Calu3 (cell line): ENCODE measurements around the gene IL1R2. TPM values are rescaled to one million over a fixed set of nuclear protein-coding genes. Genes with fewer than 3 reads are reported as not detected.
A peak's percentile ranks its signal among the peaks of the same experiment; 100 is the strongest.

ENCODE experiments used
- BruUV-seq: library from RNA; stranded (reverse); fragments of 400-500 nt; replicated peaks from 2 replicates; lab custom pipeline; 2021; lab: Mats Ljungman, UMichigan
- CTCF ChIA-PET: fragments of 300-600 bp; sonication (Branson Sonifier 250); formaldehyde crosslinking; loops from one replicate; lab custom pipeline; 2022; ENCODE audit warnings: antibody characterized with exemption; lab: Charles Lee
- DNase-seq: peaks from one replicate; pipeline ENCODE4 v3.0.0; 2022
- H3K27ac Mint-ChIP-seq: one replicate; pipeline ENCODE4 v1.8.0; 2022; ENCODE audit warnings: mixed read lengths; ENCODE audit not compliant: unreplicated experiment
- H3K27me3 Mint-ChIP-seq: one replicate; pipeline ENCODE4 v1.8.0; 2022; ENCODE audit warnings: mixed read lengths; ENCODE audit not compliant: unreplicated experiment
- H3K36me3 Mint-ChIP-seq: one replicate; pipeline ENCODE4 v1.8.0; 2022; ENCODE audit warnings: mild to moderate bottlenecking, moderate library complexity, mixed read lengths; ENCODE audit not compliant: insufficient read depth, unreplicated experiment
- H3K4me1 Mint-ChIP-seq: one replicate; pipeline ENCODE4 v1.8.0; 2022; ENCODE audit warnings: mild to moderate bottlenecking, low read depth, mixed read lengths; ENCODE audit not compliant: unreplicated experiment
- H3K4me3 Mint-ChIP-seq: one replicate; pipeline ENCODE4 v1.8.0; 2022; ENCODE audit warnings: mild to moderate bottlenecking, low read depth, moderate library complexity, mixed read lengths; ENCODE audit not compliant: unreplicated experiment
- H3K9me3 Mint-ChIP-seq: one replicate; pipeline ENCODE4 v1.8.0; 2022; ENCODE audit warnings: low read depth, mixed read lengths; ENCODE audit not compliant: unreplicated experiment
- intact Hi-C: fragments of 100-400 bp; cut with micrococcal nuclease; formaldehyde crosslinking; loops from one replicate; pipeline ENCODE4 v1.10.0; 2022; ENCODE audit not compliant: unreplicated experiment
- total RNA-seq: library from RNA; stranded (reverse); gene quantifications from 2 replicates; pipeline ENCODE4 v1.2.3, GENCODE V29; 2022
- TF ChIP-seq, protein P1 (sequence below): fragments of 200-600 bp; IDR thresholded peaks from one replicate; pipeline ENCODE4 v1.8.0; 2022; ENCODE audit warnings: antibody characterized with exemption; ENCODE audit not compliant: unreplicated experiment

The IL1R2 gene
- total RNA-seq, 1 experiment from 2014 or later: not detected

DNA sequence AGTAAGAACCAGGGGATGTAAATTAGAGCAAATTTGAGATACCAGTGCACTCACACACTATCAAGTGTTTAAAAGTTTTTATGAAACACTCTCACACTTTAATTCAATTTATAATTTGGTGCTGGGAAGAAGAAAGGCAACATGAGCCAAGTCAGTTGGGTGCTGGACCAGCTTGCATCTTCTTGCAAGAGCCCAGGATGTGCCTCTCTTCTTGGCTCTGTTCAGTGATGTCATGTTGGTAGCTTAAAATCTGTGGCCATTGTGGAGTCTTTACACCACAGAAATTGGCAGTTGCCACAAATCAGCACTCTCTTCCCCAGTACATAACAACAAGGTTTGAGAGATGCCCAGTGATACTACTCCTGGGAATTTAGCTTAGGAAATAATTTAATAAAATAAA lies 38.2 kb downstream of the IL1R2 start:
- Mint-ChIP-seq H3K4me1 (peaks cover 26% of the 10 kb centered on the region), H3K36me3 (peaks cover 5% of the 10 kb centered on the region), H3K27me3 (no peaks in the 10 kb centered on the region), H3K9me3 (peaks cover 2% of the 10 kb centered on the region), H3K4me3 (no peak overlapping the region), H3K27ac (no peak overlapping the region)
- DNase-seq: no peak
- BruUV-seq: no TSS peak
- intact Hi-C loops: loop anchor here (5.0 to 10.0 kb wide), 3 partner anchors 77 to 415 kb away; partner anchors contain the start of gene IL18R1
- TF ChIP-seq, protein P1, sequence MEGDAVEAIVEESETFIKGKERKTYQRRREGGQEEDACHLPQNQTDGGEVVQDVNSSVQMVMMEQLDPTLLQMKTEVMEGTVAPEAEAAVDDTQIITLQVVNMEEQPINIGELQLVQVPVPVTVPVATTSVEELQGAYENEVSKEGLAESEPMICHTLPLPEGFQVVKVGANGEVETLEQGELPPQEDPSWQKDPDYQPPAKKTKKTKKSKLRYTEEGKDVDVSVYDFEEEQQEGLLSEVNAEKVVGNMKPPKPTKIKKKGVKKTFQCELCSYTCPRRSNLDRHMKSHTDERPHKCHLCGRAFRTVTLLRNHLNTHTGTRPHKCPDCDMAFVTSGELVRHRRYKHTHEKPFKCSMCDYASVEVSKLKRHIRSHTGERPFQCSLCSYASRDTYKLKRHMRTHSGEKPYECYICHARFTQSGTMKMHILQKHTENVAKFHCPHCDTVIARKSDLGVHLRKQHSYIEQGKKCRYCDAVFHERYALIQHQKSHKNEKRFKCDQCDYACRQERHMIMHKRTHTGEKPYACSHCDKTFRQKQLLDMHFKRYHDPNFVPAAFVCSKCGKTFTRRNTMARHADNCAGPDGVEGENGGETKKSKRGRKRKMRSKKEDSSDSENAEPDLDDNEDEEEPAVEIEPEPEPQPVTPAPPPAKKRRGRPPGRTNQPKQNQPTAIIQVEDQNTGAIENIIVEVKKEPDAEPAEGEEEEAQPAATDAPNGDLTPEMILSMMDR: no peak
- CTCF ChIA-PET: no interaction called here

DNA sequence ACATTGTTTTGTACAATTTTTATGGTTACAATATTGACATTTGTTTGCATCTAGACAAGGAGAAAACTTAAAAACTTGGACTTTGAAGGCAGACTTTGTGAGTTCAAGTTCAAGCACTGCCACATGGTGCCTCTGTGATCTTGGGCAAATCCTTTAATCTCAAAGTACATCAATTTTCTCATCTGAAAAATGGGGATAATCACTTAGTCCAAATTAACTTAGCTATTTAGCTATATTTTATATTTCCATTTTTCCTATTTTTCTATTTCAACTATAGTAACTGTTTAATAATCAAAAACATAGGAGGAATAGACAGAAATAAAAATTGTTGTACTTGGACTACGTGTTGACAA lies 38.7 kb downstream of the IL1R2 start:
- TF ChIP-seq, protein P1: no peak
- CTCF ChIA-PET: no interaction called here
- H3K9me3 Mint-ChIP-seq: peaks cover 2% of the 10 kb centered on the region
- no peak for DNase-seq
- no TSS peak for BruUV-seq
- intact Hi-C loops: no loop called here
- no peak overlapping the region for H3K4me3 Mint-ChIP-seq
- H3K27ac Mint-ChIP-seq: no peak overlapping the region
- H3K27me3 Mint-ChIP-seq: no peaks in the 10 kb centered on the region
- peaks cover 5% of the 10 kb centered on the region for H3K36me3 Mint-ChIP-seq
- peaks cover 21% of the 10 kb centered on the region for H3K4me1 Mint-ChIP-seq

DNA sequence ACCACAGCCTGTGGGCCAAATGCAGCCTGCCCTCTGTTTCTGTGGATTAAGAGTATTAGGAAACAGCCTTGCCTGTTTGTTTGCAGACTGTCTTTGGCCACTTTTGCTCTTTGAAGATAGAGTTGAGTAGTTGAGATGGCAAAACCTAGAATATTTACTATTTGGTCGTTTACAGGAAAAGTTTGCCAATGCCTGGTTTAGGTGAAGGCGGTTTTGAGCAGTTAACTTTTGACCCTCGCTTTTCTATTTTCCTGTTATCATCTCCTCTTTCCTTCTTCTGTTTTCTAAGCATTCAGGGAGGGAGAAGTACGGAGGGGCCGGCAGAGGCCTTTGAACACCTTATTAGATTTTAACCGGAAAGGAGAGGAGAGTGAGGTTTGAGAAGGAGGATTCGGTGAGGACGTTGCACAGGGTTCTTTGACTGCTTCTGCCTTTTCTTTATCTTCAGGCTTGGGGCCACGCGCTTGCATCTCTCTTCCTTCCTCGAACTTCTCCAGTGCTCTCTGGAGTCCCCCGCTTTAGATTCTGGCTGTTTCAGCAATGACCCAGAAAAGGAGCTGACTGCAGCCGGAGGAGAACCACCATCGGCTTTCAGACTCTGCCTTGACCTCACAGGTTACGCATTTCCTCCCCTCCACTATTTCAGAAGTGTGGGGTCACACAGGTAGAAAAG lies 39.2 kb downstream of the IL1R2 start:
- Mint-ChIP-seq H3K9me3 (peaks cover 4% of the 10 kb centered on the region), H3K27me3 (no peaks in the 10 kb centered on the region), H3K36me3 (peaks cover 5% of the 10 kb centered on the region), H3K4me3 (no peak overlapping the region), H3K27ac (no peak overlapping the region), H3K4me1 (peaks cover 18% of the 10 kb centered on the region)
- intact Hi-C loops: no loop called here
- TF ChIP-seq, protein P1: no peak
- no TSS peak for BruUV-seq
- no peak for DNase-seq
- CTCF ChIA-PET: no interaction called here

DNA sequence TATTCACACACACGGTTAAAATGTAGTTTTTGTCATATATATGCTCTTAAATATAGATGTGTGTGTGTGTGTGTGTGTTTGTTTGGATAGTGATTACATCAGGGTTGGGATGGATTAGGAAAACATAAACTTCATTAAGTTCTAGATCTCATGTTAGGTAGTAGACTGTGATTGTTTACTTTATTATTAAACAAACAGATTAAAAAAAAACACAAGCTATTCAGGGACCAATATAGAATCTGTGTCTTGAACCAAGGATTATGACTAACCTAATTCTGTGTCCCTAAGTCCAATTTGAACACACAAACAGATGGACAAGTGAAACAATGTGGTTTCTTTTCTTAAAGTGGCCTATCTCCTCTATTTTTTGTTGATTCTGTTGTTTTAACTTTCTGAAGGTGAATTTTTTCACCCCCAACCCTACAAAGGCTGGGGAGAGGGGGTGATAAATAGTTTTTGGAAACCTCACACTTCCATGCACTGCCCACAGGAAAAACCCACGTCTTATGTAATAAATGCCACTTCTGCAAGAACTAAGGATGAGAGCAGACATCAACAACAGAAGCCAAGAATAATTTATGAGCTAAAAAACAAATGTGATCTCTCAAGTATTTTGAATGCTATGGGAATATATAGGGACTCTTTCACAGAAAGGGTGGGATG lies 40.7 kb downstream of the IL1R2 start:
- TF ChIP-seq, protein P1: no peak
- H3K36me3 Mint-ChIP-seq: peaks cover 5% of the 10 kb centered on the region
- DNase-seq: no peak
- H3K27ac Mint-ChIP-seq: peak overlapping the region; percentile 84
- CTCF ChIA-PET: interaction anchor here (1.3 to 2.2 kb wide), 6 partner anchors 8 to 208 kb away, joined by 3 to 12 read pairs (median 7); no protein-coding TSS in a partner anchor
- intact Hi-C loops: no loop called here
- H3K4me1 Mint-ChIP-seq: peaks cover 18% of the 10 kb centered on the region
- H3K27me3 Mint-ChIP-seq: no peaks in the 10 kb centered on the region
- peaks cover 4% of the 10 kb centered on the region for H3K9me3 Mint-ChIP-seq
- peak overlapping the region; percentile 33 for H3K4me3 Mint-ChIP-seq
- no TSS peak for BruUV-seq
